GM12878 (cell line): ENCODE measurements around the gene OXTR. TPM values are rescaled to one million over a fixed set of nuclear protein-coding genes. Genes with fewer than 3 reads are reported as not detected.

Source experiments
- ATAC-seq: fragments of 200-7000 bp; cut with Tn5 transposase; 3 replicates; pipeline ENCODE4 v1.9.1; 2020; ENCODE audit warnings: mild to moderate bottlenecking, moderate library complexity
- BruUV-seq: library from RNA; stranded (reverse); fragments of 400-500 nt; replicated peaks from 2 replicates; lab custom pipeline; 2021; lab: Mats Ljungman, UMichigan
- CTCF ChIA-PET: fragments of 300-600 bp; sonication (Branson Sonifier 250); formaldehyde crosslinking; extraction: SDS; loops from one replicate; lab custom pipeline; 2021; ENCODE audit warnings: inconsistent platforms; lab: Yijun Ruan, JAX
- POLR2A ChIA-PET: fragments of 350-600 bp; formaldehyde crosslinking; extraction: SDS; loops from one replicate; lab custom pipeline; 2021; ENCODE audit warnings: inconsistent platforms; lab: Charles Lee
- RAD21 ChIA-PET: fragments of 300-600 bp; sonication (Branson Sonifier 250); formaldehyde crosslinking; loops from one replicate; lab custom pipeline; 2023; ENCODE audit warnings: antibody characterized with exemption; ENCODE audit not compliant: unreplicated experiment; lab: Charles Lee
- SMC1A ChIA-PET: fragments of 300-600 bp; sonication (Branson Sonifier 250); formaldehyde crosslinking; loops from one replicate; lab custom pipeline; 2023; ENCODE audit not compliant: unreplicated experiment, uncharacterized antibody; lab: Charles Lee
- DNase-seq: peaks from one replicate; pipeline ENCODE4 v3.0.0-alpha.2; 2011; ENCODE audit warnings: low read depth, low spot score
- FAIRE-seq: peaks from 3 replicates; lab custom pipeline; 2011; peaks lifted over from hg19 to GRCh38; lab: Jason Lieb, UNC
- H2AFZ ChIP-seq: 2 replicates; pipeline ENCODE4 v1.6.0; 2011; ENCODE audit warnings: low read depth, low read length, control low read depth; ENCODE audit not compliant: control insufficient read depth
- H3K27ac ChIP-seq: 2 replicates; pipeline ENCODE4 v1.5.1; 2011; ENCODE audit warnings: control low read depth; ENCODE audit not compliant: control insufficient read depth, insufficient read depth
- H3K27me3 ChIP-seq, 2 experiments: replicated peaks in 1 of 2; 2 replicates each; pipeline versions ENCODE4 v1.6.0 to v1.6.1; 2011; ENCODE audit warnings: low read length in 1 of 2; ENCODE audit not compliant: control insufficient read depth in 2 of 2, insufficient read depth in 2 of 2
- H3K36me3 ChIP-seq, 2 experiments: 2 replicates each; pipeline ENCODE4 v1.5.1; 2011; ENCODE audit warnings: low read length in 1 of 2; ENCODE audit not compliant: control insufficient read depth in 2 of 2, insufficient read depth in 2 of 2
- H3K4me1 ChIP-seq: 2 replicates; pipeline ENCODE4 v1.6.1; 2011; ENCODE audit warnings: mild to moderate bottlenecking, low read length, moderate library complexity, mixed read lengths; ENCODE audit not compliant: control insufficient read depth, insufficient read depth
- H3K4me2 ChIP-seq: 2 replicates; pipeline ENCODE4 v1.6.0; 2011; ENCODE audit warnings: control low read depth; ENCODE audit not compliant: control insufficient read depth, insufficient read depth
- H3K4me3 ChIP-seq: fragments of 200-600 bp; sonication (generic); 2 replicates; pipeline ENCODE4 v1.5.1; 2016
- H3K79me2 ChIP-seq: 2 replicates; pipeline ENCODE4 v1.6.0; 2011; ENCODE audit warnings: low read length; ENCODE audit not compliant: control insufficient read depth, insufficient read depth
- H3K9ac ChIP-seq: 2 replicates; pipeline ENCODE4 v1.8.0; 2011; ENCODE audit warnings: low read length, control low read depth, mixed read lengths; ENCODE audit not compliant: control insufficient read depth, insufficient read depth
- H3K9me3 ChIP-seq: replicated peaks from 3 replicates; pipeline ENCODE4 v1.5.1; 2011; ENCODE audit warnings: mild to moderate bottlenecking, low read length; ENCODE audit not compliant: control insufficient read depth, insufficient read depth
- H4K20me1 ChIP-seq: 2 replicates; pipeline ENCODE4 v1.6.0; 2011; ENCODE audit not compliant: control insufficient read depth, insufficient read depth
- ASH2L ChIP-seq: fragments of 300-600, 200-600 bp; sonication (generic); IDR thresholded peaks from 2 replicates; pipeline ENCODE4 v1.6.1; 2017; ENCODE audit warnings: low read depth, mild to moderate bottlenecking, borderline replicate concordance
- BHLHE40 ChIP-seq, 2 experiments: fragments of 450-650 bp in 1 of 2; IDR thresholded peaks; 2 replicates each; pipeline ENCODE4 v1.6.1; 2011 to 2017; ENCODE audit warnings: low read depth in 2 of 2, borderline replicate concordance in 1 of 2, improper control_type of control experiment in 1 of 2, low read length in 1 of 2, mild to moderate bottlenecking in 1 of 2
- MTA2 ChIP-seq: fragments of 450-650 bp; IDR thresholded peaks from 2 replicates; pipeline ENCODE4 v1.6.1; 2016; ENCODE audit warnings: low read depth, mild to moderate bottlenecking, moderate library complexity
- MYB ChIP-seq: fragments of 150-350 bp; IDR thresholded peaks from 2 replicates; pipeline ENCODE4 v1.6.1; 2014; ENCODE audit warnings: mild to moderate bottlenecking, low read depth, low read length, borderline replicate concordance
- SPI1 ChIP-seq: IDR thresholded peaks from 2 replicates; pipeline ENCODE4 v1.6.1; 2011; ENCODE audit warnings: low read depth, mild to moderate bottlenecking, low read length, moderate library complexity, borderline replicate concordance; ENCODE audit not compliant: insufficient read depth
- SUPT20H ChIP-seq: IDR thresholded peaks from 2 replicates; pipeline ENCODE4 v1.6.1; 2011; ENCODE audit warnings: low read depth, mild to moderate bottlenecking, low read length, moderate library complexity, borderline replicate concordance; ENCODE audit not compliant: control insufficient read depth
- ZNF274 ChIP-seq: IDR thresholded peaks from one replicate; pipeline ENCODE4 v1.8.0; 2011; ENCODE audit not compliant: insufficient read length, insufficient read depth
- whole genome bisulfite sequencing: methylation state at CpG from one replicate; pipeline ENCODE4 v1.1.6; 2016; ENCODE audit warnings: low lambda C conversion rate; ENCODE audit not compliant: insufficient replicate concordance, insufficient coverage; ENCODE audit errors: missing lambda C conversion rate; 5-methylcytosine and 5-hydroxymethylcytosine counted together
- in situ Hi-C: fragments of 300-500 bp; cut with MboI; formaldehyde crosslinking; loops from 9 replicates; pipeline ENCODE4 v1.14.3; 2018; ENCODE audit warnings: mixed read lengths
- intact Hi-C: fragments of 100-400 bp; cut with micrococcal nuclease; formaldehyde crosslinking; loops from one replicate; pipeline ENCODE4 v1.14.2; 2022; ENCODE audit not compliant: unreplicated experiment
- polyA plus RNA-seq, 11 experiments: library from polyadenylated mRNA; depleted of rRNA in 4 of 11; unstranded in 6 of 11; stranded (reverse) in 5 of 11; fragments of >200 nt; fragmentation: Nextera tagmentation in 4 of 11; fragmentation: Illumina TruSeq in 1 of 11; extraction: Ambion mirVana in 4 of 11; extraction: Trizol in 1 of 11; gene quantifications; 1 replicate in 1 of 11; 2 replicates in 10 of 11; pipeline versions ENCODE4 v1.2.1 to v1.2.3, GENCODE V29; 2011 to 2016; ENCODE audit warnings: inconsistent platforms in 2 of 11, missing spikeins in 2 of 11, low read depth in 1 of 11
- total RNA-seq, 4 experiments: library from RNA; depleted of rRNA in 3 of 4; stranded (reverse); fragments of >200 nt in 3 of 4; fragmentation: Illumina TruSeq in 1 of 4; extraction: Trizol in 1 of 4; gene quantifications; 2 replicates each; pipeline versions ENCODE4 v1.2.1 to v1.2.3, GENCODE V29; 2013 to 2021
- TF ChIP-seq, protein P1 (sequence below): IDR thresholded peaks from 2 replicates; pipeline ENCODE4 v1.6.1; 2012; ENCODE audit warnings: low read length, inconsistent platforms
- TF ChIP-seq, protein P2 (sequence below): fragments of 450-650 bp; IDR thresholded peaks from 2 replicates; pipeline ENCODE4 v1.6.1; 2016; ENCODE audit warnings: mild to moderate bottlenecking
- TF ChIP-seq, protein P3 (sequence below): fragments of 450-650 bp; IDR thresholded peaks from 2 replicates; pipeline ENCODE4 v1.6.1; 2017; ENCODE audit warnings: mild to moderate bottlenecking, moderate library complexity
- TF ChIP-seq, protein P4 (sequence below): fragments of 450-650 bp; IDR thresholded peaks from 2 replicates; pipeline ENCODE4 v1.6.1; 2018; ENCODE audit warnings: borderline replicate concordance, mild to moderate bottlenecking; ENCODE audit not compliant: partially characterized antibody
- TF ChIP-seq, protein P5 (sequence below): IDR thresholded peaks from 2 replicates; pipeline ENCODE4 v1.6.1; 2011; ENCODE audit warnings: borderline replicate concordance, low read depth, mild to moderate bottlenecking, moderate library complexity, mixed read lengths, low read length; ENCODE audit not compliant: insufficient read depth; ENCODE audit errors: extremely low read length

Gene OXTR
- total and polyA plus RNA-seq, 10 of the 15 experiments (the other 5 are each of a cell fraction or from before 2014, with no cell fraction given), result 0.43 to 5.9 (median 2.6) TPM

DNA sequence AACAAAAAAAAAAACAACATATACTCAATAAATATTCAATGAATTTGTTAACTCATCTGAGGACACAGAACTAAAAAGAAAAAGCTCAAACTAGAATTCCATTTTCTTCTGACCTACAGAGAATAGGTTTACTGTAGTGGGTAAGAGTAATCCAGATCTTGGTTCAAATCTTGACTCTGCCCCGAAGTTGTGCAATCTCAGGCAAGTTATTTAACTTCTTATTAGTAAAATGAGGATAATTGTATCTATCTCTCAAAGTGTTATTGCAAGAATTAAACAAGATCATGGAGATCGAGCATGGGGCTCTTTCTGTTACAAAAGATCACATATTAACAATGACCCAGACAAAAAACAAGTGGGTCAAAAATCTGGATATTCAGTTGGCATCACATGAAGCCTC lies 41.1 kb upstream of the OXTR start:
- ChIA-PET RAD21 (no interaction called here), SMC1A (no interaction called here), POLR2A (no interaction called here), CTCF (interaction anchor here (1.0 to 1.7 kb wide), 2 partner anchors 14 to 41 kb away, joined by 4 read pairs; partner anchors contain the start of gene OXTR)
- no peak overlapping the region for H3K27ac ChIP-seq
- no peak overlapping the region for H3K4me3 ChIP-seq
- no peaks in the 10 kb centered on the region for H3K9me3 ChIP-seq
- intact Hi-C loops, result no loop called here
- H3K9ac ChIP-seq, result no peak overlapping the region
- H4K20me1 ChIP-seq, result no peaks in the 10 kb centered on the region
- no peaks in the 10 kb centered on the region for H3K79me2 ChIP-seq
- FAIRE-seq (no peak), ATAC-seq (no peak), DNase-seq (no peak)
- H3K27me3 ChIP-seq, result no peaks in the 10 kb centered on the region
- no peak overlapping the region for H3K4me2 ChIP-seq
- no peak overlapping the region for H2AFZ ChIP-seq
- in situ Hi-C loops, result no loop called here
- H3K4me1 ChIP-seq, result no peaks in the 10 kb centered on the region
- no peaks in the 10 kb centered on the region for H3K36me3 ChIP-seq
- 53% methylated on average over 2 of the region's 2 CpGs for WGBS
- BruUV-seq, result no TSS peak
- TF ChIP-seq BHLHE40 (IDR thresholded peaks at IDR 0.05; ENCODE audit: borderline replicate concordance in 1 of 2, low read depth in 2 of 2, low read length in 1 of 2), result no peak
- TF ChIP-seq, protein P1, sequence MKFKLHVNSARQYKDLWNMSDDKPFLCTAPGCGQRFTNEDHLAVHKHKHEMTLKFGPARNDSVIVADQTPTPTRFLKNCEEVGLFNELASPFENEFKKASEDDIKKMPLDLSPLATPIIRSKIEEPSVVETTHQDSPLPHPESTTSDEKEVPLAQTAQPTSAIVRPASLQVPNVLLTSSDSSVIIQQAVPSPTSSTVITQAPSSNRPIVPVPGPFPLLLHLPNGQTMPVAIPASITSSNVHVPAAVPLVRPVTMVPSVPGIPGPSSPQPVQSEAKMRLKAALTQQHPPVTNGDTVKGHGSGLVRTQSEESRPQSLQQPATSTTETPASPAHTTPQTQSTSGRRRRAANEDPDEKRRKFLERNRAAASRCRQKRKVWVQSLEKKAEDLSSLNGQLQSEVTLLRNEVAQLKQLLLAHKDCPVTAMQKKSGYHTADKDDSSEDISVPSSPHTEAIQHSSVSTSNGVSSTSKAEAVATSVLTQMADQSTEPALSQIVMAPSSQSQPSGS, result no peak
- TF ChIP-seq MTA2, result no peak
- no peak for TF ChIP-seq MYB
- TF ChIP-seq, protein P2, sequence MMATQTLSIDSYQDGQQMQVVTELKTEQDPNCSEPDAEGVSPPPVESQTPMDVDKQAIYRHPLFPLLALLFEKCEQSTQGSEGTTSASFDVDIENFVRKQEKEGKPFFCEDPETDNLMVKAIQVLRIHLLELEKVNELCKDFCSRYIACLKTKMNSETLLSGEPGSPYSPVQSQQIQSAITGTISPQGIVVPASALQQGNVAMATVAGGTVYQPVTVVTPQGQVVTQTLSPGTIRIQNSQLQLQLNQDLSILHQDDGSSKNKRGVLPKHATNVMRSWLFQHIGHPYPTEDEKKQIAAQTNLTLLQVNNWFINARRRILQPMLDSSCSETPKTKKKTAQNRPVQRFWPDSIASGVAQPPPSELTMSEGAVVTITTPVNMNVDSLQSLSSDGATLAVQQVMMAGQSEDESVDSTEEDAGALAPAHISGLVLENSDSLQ, result no peak
- TF ChIP-seq ZNF274, result no peak
- TF ChIP-seq, protein P3, sequence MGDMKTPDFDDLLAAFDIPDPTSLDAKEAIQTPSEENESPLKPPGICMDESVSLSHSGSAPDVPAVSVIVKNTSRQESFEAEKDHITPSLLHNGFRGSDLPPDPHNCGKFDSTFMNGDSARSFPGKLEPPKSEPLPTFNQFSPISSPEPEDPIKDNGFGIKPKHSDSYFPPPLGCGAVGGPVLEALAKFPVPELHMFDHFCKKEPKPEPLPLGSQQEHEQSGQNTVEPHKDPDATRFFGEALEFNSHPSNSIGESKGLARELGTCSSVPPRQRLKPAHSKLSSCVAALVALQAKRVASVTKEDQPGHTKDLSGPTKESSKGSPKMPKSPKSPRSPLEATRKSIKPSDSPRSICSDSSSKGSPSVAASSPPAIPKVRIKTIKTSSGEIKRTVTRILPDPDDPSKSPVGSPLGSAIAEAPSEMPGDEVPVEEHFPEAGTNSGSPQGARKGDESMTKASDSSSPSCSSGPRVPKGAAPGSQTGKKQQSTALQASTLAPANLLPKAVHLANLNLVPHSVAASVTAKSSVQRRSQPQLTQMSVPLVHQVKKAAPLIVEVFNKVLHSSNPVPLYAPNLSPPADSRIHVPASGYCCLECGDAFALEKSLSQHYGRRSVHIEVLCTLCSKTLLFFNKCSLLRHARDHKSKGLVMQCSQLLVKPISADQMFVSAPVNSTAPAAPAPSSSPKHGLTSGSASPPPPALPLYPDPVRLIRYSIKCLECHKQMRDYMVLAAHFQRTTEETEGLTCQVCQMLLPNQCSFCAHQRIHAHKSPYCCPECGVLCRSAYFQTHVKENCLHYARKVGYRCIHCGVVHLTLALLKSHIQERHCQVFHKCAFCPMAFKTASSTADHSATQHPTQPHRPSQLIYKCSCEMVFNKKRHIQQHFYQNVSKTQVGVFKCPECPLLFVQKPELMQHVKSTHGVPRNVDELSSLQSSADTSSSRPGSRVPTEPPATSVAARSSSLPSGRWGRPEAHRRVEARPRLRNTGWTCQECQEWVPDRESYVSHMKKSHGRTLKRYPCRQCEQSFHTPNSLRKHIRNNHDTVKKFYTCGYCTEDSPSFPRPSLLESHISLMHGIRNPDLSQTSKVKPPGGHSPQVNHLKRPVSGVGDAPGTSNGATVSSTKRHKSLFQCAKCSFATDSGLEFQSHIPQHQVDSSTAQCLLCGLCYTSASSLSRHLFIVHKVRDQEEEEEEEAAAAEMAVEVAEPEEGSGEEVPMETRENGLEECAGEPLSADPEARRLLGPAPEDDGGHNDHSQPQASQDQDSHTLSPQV, result no peak
- TF ChIP-seq, protein P4, sequence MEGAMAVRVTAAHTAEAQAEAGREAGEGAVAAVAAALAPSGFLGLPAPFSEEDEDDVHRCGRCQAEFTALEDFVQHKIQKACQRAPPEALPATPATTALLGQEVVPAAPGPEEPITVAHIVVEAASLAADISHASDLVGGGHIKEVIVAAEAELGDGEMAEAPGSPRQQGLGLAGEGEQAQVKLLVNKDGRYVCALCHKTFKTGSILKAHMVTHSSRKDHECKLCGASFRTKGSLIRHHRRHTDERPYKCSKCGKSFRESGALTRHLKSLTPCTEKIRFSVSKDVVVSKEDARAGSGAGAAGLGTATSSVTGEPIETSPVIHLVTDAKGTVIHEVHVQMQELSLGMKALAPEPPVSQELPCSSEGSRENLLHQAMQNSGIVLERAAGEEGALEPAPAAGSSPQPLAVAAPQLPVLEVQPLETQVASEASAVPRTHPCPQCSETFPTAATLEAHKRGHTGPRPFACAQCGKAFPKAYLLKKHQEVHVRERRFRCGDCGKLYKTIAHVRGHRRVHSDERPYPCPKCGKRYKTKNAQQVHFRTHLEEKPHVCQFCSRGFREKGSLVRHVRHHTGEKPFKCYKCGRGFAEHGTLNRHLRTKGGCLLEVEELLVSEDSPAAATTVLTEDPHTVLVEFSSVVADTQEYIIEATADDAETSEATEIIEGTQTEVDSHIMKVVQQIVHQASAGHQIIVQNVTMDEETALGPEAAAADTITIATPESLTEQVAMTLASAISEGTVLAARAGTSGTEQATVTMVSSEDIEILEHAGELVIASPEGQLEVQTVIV, result no peak
- TF ChIP-seq SPI1, result no peak
- TF ChIP-seq, protein P5, sequence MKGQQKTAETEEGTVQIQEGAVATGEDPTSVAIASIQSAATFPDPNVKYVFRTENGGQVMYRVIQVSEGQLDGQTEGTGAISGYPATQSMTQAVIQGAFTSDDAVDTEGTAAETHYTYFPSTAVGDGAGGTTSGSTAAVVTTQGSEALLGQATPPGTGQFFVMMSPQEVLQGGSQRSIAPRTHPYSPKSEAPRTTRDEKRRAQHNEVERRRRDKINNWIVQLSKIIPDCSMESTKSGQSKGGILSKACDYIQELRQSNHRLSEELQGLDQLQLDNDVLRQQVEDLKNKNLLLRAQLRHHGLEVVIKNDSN, result no peak
- no peak for TF ChIP-seq ASH2L
- TF ChIP-seq SUPT20H, result no peak
